IMR-90 (cell line): ENCODE measurements around the gene RNF145. TPM values are rescaled to one million over a fixed set of nuclear protein-coding genes. Genes with fewer than 3 reads are reported as not detected.

Experiments
- ATAC-seq: fragments of 200-7000 bp; cut with Tn5 transposase; 2 replicates; pipeline ENCODE4 v1.9.1; 2020; ENCODE audit warnings: low read depth, mild to moderate bottlenecking, moderate library complexity
- BruUV-seq: library from RNA; stranded (reverse); fragments of 400-500 nt; replicated peaks from 2 replicates; lab custom pipeline; 2021; lab: Mats Ljungman, UMichigan
- CTCF ChIA-PET: fragments of 300-600 bp; formaldehyde crosslinking; extraction: SDS; loops from one replicate; lab custom pipeline; 2021; ENCODE audit warnings: antibody characterized with exemption; lab: Yijun Ruan, JAX
- POLR2A ChIA-PET: fragments of 300-600 bp; sonication (Branson Sonifier 250); formaldehyde crosslinking; loops from one replicate; lab custom pipeline; 2022; ENCODE audit warnings: antibody characterized with exemption; ENCODE audit not compliant: unreplicated experiment; lab: Charles Lee
- DNase-seq: peaks from one replicate; pipeline ENCODE4 v3.0.0; 2013
- H2AFZ ChIP-seq: replicated peaks from 2 replicates; pipeline ENCODE3; 2013; ENCODE audit warnings: low read length, mild to moderate bottlenecking; ENCODE audit not compliant: poor library complexity
- H2AK5ac ChIP-seq: 2 replicates; pipeline ENCODE4 v1.6.1; 2013; ENCODE audit warnings: low read depth, low read length, inconsistent platforms
- H2AK9ac ChIP-seq: replicated peaks from 2 replicates; pipeline ENCODE3; 2013; ENCODE audit warnings: mild to moderate bottlenecking, low read depth, low read length, moderate library complexity; ENCODE audit not compliant: poor library complexity
- H2BK120ac ChIP-seq: 2 replicates; pipeline ENCODE4 v1.6.1; 2013; ENCODE audit warnings: low read depth, low read length, inconsistent platforms
- H2BK15ac ChIP-seq: 3 replicates; pipeline ENCODE4 v1.6.1; 2013; ENCODE audit warnings: low read depth, low read length, inconsistent platforms
- H2BK20ac ChIP-seq: 2 replicates; pipeline ENCODE4 v1.6.1; 2013; ENCODE audit warnings: low read depth, mild to moderate bottlenecking, inconsistent platforms, low read length, moderate library complexity
- H2BK5ac ChIP-seq: 2 replicates; pipeline ENCODE4 v1.6.1; 2013; ENCODE audit warnings: mild to moderate bottlenecking, low read depth, low read length, inconsistent platforms; ENCODE audit not compliant: poor library complexity, severe bottlenecking
- H3K14ac ChIP-seq: replicated peaks from 2 replicates; pipeline ENCODE4 v1.6.1; 2013; ENCODE audit warnings: low read depth, low read length, inconsistent platforms
- H3K18ac ChIP-seq: 2 replicates; pipeline ENCODE4 v1.6.1; 2013; ENCODE audit warnings: low read depth, low read length, control low read depth
- H3K23ac ChIP-seq: 2 replicates; pipeline ENCODE4 v1.6.1; 2013; ENCODE audit warnings: low read depth, low read length, inconsistent platforms
- H3K27ac ChIP-seq: 2 replicates; pipeline ENCODE4 v1.5.1; 2013; ENCODE audit warnings: mild to moderate bottlenecking, control low read depth, low read length; ENCODE audit not compliant: insufficient read depth
- H3K27me3 ChIP-seq: 2 replicates; pipeline ENCODE4 v1.6.1; 2013; ENCODE audit warnings: low read length; ENCODE audit not compliant: control insufficient read depth, insufficient read depth
- H3K36me3 ChIP-seq: 2 replicates; pipeline ENCODE4 v1.6.1; 2013; ENCODE audit warnings: low read length, mixed read lengths; ENCODE audit not compliant: control insufficient read depth, insufficient read depth
- H3K4ac ChIP-seq: 2 replicates; pipeline ENCODE4 v1.6.1; 2013; ENCODE audit warnings: low read depth, low read length, inconsistent platforms
- H3K4me1 ChIP-seq: 2 replicates; pipeline ENCODE4 v1.6.1; 2013; ENCODE audit warnings: low read length, mixed read lengths; ENCODE audit not compliant: control insufficient read depth, insufficient read depth
- H3K4me2 ChIP-seq: 2 replicates; pipeline ENCODE4 v1.6.1; 2013; ENCODE audit warnings: low read depth, mild to moderate bottlenecking, control low read depth, low read length, moderate library complexity
- H3K4me3 ChIP-seq: 2 replicates; pipeline ENCODE4 v1.5.1; 2013; ENCODE audit warnings: low read depth, mild to moderate bottlenecking, control low read depth, low read length, moderate library complexity; ENCODE audit not compliant: insufficient read depth
- H3K56ac ChIP-seq: 2 replicates; pipeline ENCODE4 v1.6.1; 2013; ENCODE audit warnings: low read length, inconsistent platforms; ENCODE audit not compliant: insufficient read depth; ENCODE audit errors: extremely low read depth
- H3K79me1 ChIP-seq, 2 experiments: 2 replicates each; pipeline ENCODE4 v1.6.1; 2013; ENCODE audit warnings: low read length in 2 of 2, inconsistent platforms in 1 of 2, low read depth in 1 of 2
- H3K9ac ChIP-seq: 2 replicates; pipeline ENCODE4 v1.6.1; 2013; ENCODE audit warnings: low read depth, low read length, control low read depth
- H3K9me1 ChIP-seq: 2 replicates; pipeline ENCODE4 v1.6.1; 2013; ENCODE audit warnings: low read length, inconsistent platforms; ENCODE audit not compliant: insufficient read depth
- H3K9me3 ChIP-seq: 2 replicates; pipeline ENCODE4 v1.6.1; 2013; ENCODE audit warnings: low read length; ENCODE audit not compliant: control insufficient read depth, insufficient read depth
- H4K20me1 ChIP-seq: 2 replicates; pipeline ENCODE4 v1.6.1; 2013; ENCODE audit warnings: low read length, inconsistent platforms; ENCODE audit not compliant: insufficient read depth
- H4K5ac ChIP-seq: 2 replicates; pipeline ENCODE4 v1.6.1; 2013; ENCODE audit warnings: mild to moderate bottlenecking, low read depth, low read length, control low read depth
- H4K8ac ChIP-seq, 2 experiments: 2 replicates each; pipeline ENCODE4 v1.6.1; 2013; ENCODE audit warnings: low read depth in 2 of 2, low read length in 2 of 2, control low read depth in 1 of 2, inconsistent platforms in 1 of 2
- H4K91ac ChIP-seq: 2 replicates; pipeline ENCODE4 v1.6.1; 2013; ENCODE audit warnings: low read depth, low read length, inconsistent platforms; ENCODE audit not compliant: insufficient read depth
- MAZ ChIP-seq: IDR thresholded peaks from 2 replicates; pipeline ENCODE4 v1.6.1; 2012; ENCODE audit warnings: low read depth, mild to moderate bottlenecking, low read length, improper control_type of control experiment, moderate library complexity, borderline replicate concordance
- RAD21 ChIP-seq: IDR thresholded peaks from 2 replicates; pipeline ENCODE4 v1.6.1; 2012; ENCODE audit warnings: low read length, improper control_type of control experiment
- RFX5 ChIP-seq: IDR thresholded peaks from 2 replicates; pipeline ENCODE4 v1.8.0; 2012; ENCODE audit warnings: low read depth, mild to moderate bottlenecking, low read length, moderate library complexity
- WGBS, 2 experiments: methylation state at CpG; one replicate each; pipeline versions ENCODE4 v1.1.5 to v1.1.7; 2013; ENCODE audit warnings: missing lambda C conversion rate in 2 of 2; ENCODE audit not compliant: insufficient read length in 1 of 2; ENCODE audit errors: extremely low coverage in 2 of 2; 5-methylcytosine and 5-hydroxymethylcytosine counted together
- dilution Hi-C: fragments of 300-500 bp; cut with HindIII; formaldehyde crosslinking; loops from one replicate; pipeline ENCODE4 v1.14.3; 2018; ENCODE audit warnings: low sequenced_read_pairs; ENCODE audit not compliant: unreplicated experiment
- in situ Hi-C: fragments of 300-500 bp; cut with MboI; formaldehyde crosslinking; loops from 3 replicates; pipeline ENCODE4 v1.14.3; 2019; ENCODE audit warnings: low sequenced_read_pairs, inconsistent platforms, mixed read lengths
- intact Hi-C: fragments of 100-400 bp; cut with micrococcal nuclease; formaldehyde crosslinking; loops from 2 replicates; pipeline ENCODE4 v1.10.0; 2022
- polyA plus RNA-seq, 3 experiments: library from polyadenylated mRNA; depleted of rRNA; stranded (reverse); fragments of >200 nt; gene quantifications; 2 replicates each; pipeline ENCODE4 v1.2.3, GENCODE V29; 2012; ENCODE audit warnings: low replicate concordance in 1 of 3
- total RNA-seq: library from RNA; depleted of rRNA; stranded (reverse); fragments of >200 nt; gene quantifications from 2 replicates; pipeline ENCODE4 v1.2.3, GENCODE V29; 2012
- TF ChIP-seq, protein P1 (sequence below): fragments of 150-350 bp; IDR thresholded peaks from 2 replicates; pipeline ENCODE4 v1.6.1; 2017; ENCODE audit warnings: mild to moderate bottlenecking, antibody characterized with exemption, low read length, low read depth

Gene RNF145
- total and polyA plus RNA-seq, 2 of the 4 experiments (the other 2 are of a cell fraction), result 50.0 to 57.0 TPM

DNA sequence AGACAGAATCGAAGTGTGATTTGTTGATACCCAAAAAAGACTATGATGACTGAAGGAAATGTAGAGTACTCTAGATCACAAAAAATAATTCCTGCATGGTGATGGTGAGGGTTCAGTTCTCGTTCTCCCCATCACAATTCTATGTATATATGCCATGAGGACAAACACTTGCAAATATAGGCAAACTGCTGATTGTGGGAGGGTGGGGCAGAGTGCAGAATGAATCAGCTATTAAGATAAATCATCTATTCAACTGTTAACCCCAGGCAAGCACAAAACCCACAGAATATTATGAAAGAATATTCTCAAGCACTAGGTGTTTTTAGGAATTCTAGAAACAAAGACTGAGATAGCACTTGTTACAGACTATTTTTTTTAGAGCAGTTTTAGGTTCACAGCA lies 39.8 kb upstream of the RNF145 start:
- POLR2A ChIA-PET, result no interaction called here
- Histone ChIP-seq H3K79me1 (no peaks in the 10 kb centered on the region), H3K36me3 (no peaks in the 10 kb centered on the region), H3K18ac (no peak overlapping the region), H4K5ac (no peak overlapping the region), H3K4ac (no peak overlapping the region), H4K91ac (no peak overlapping the region), H2AK9ac (no peak overlapping the region), H3K9me3 (no peaks in the 10 kb centered on the region), H3K9ac (no peak overlapping the region), H3K56ac (no peak overlapping the region), H3K9me1 (no peaks in the 10 kb centered on the region), H3K4me3 (no peak overlapping the region), H3K23ac (no peak overlapping the region), H3K27ac (no peak overlapping the region), H3K14ac (no peak overlapping the region), H3K4me1 (no peaks in the 10 kb centered on the region), H3K27me3 (peaks cover 8% of the 10 kb centered on the region), H4K20me1 (no peaks in the 10 kb centered on the region), H3K4me2 (no peak overlapping the region), H2BK15ac (no peak overlapping the region), H2BK120ac (no peak overlapping the region), H2BK5ac (no peak overlapping the region), H4K8ac (no peak overlapping the region), H2BK20ac (no peak overlapping the region), H2AFZ (no peak overlapping the region), H2AK5ac (no peak overlapping the region)
- no TSS peak for BruUV-seq
- ATAC-seq (no peak), DNase-seq (no peak)
- in situ Hi-C loops (no loop called here), dilution Hi-C loops (no loop called here), intact Hi-C loops (no loop called here)
- no peak for TF ChIP-seq RAD21
- TF ChIP-seq, protein P1, sequence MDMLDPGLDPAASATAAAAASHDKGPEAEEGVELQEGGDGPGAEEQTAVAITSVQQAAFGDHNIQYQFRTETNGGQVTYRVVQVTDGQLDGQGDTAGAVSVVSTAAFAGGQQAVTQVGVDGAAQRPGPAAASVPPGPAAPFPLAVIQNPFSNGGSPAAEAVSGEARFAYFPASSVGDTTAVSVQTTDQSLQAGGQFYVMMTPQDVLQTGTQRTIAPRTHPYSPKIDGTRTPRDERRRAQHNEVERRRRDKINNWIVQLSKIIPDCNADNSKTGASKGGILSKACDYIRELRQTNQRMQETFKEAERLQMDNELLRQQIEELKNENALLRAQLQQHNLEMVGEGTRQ, result no peak
- TF ChIP-seq RFX5, result no peak
- TF ChIP-seq MAZ, result no peak
- CTCF ChIA-PET, result no interaction called here
- no CpG with 5 or more reads among the region's 2 CpGs for WGBS, 2 experiments
